Stimulated activated CD8-positive, alpha-beta memory T cell treated with anti-CD3 and anti-CD28 coated beads, Interleukin-7, amount 100 ng/mL, for 24 hours (primary cell): Measurements from ENCODE around the gene POLR3G.

Source experiments
- DNase-seq: peaks from one replicate; pipeline ENCODE4 v3.0.0-alpha.2; 2020; ENCODE audit warnings: low read depth

Gene POLR3G

DNA sequence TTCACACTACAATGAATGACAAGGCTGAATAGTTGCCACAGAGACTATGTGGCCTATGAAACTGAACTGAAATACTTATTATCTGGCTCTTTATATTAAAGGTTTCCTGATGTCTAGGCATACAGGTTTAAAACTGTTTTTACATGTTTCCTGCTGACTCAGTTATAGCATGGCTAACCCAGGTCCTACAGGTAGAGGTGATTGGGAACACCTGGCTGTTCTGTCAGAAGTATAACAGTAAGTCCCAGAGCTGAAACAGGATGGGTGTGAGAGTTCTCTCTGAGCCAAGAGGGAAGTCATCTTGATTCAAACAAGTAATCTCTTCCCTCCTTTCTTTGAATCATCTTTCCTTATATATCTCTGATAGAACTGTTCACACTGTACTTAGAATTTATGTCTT, 79.0 kb downstream of the POLR3G start:
- no peak for DNase-seq

DNA sequence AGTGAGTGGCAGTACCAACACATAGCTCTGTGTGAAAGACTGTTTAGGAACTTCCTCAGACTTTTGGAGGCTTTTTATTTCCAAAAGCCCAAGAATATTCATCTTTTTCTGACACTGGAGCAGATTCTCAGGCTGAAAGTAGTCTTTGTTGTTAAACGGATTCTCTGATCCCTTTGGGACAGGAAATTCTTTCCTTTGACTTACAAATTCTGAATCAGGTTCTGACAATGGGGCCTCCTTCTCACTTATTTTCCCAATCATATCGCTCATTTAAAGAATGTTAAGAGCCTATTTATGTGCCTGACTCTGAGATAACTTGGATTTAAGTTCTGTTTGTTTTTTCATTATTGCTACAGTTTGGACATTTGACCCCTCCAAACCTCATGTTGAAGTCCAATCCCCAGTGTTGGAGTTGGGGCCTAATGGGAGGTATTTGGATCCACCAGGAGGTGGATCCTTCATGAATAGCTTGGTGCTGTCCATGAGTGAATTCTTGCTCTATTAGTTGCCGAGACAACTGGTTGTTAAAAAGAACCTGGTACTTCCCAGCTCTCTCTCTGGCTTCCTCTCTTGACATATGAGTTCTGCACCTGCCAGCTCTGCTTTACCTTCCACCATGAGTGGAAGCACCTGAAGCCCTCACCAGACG, 79.8 kb downstream of the POLR3G start:
- DNase-seq: no peak

DNA sequence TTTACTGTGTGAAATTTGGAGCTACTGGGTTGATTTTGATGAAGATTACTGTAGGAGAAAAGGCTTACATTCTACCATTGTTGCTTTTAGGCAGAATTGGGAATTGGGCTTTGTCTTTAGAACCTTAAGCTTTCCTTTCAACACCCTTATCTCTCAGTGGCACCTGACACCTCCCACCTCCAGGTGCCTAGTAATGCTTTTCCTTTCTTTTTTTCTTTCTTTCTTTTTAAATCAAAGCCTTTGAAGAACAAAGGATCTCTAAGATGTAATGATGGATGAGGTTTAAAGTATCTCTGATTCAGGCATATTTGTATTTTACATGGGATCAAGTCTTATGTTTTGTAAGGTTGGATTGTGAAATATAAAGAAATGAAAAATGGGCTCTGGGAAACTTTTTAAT, 81.0 kb downstream of the POLR3G start:
- DNase-seq: no peak

DNA sequence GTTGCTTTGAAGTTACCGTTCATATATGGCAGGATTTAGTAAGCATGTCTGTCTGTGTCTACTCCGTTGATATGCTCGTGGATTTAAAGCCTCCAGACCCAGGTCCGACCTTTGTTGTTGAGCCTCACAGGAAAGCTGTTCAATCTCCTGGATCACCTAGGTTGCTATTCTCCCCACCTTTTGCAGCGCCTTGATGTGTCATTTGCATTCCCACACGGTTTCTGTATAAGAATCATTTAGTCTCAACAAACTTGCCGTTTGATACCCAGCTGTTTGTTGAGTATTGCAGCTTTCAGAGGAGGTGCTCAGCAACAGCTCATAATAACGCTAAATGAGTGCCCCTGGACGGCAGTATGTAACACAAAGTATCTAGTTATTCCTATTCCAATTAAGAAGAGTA, 82.7 kb downstream of the POLR3G start:
- no peak for DNase-seq

DNA sequence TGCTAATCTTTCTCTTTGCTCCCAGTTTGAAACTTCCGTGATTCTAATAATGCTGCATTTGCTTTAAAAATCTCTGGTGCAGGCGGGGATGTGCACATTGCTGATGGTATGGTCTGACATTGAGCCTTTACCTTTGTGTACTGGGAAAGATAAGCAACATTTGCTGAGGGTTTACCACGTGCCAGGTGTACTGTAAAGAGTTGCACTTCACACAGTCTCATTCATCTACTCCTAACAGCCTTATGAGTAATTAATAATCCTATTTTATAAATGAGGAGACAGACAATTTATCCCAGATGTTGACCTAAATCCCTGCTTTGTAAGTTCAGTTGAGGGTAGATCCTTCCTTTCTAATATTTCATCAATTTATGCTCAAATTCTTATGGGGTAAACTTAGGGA, 83.2 kb downstream of the POLR3G start:
- no peak for DNase-seq

DNA sequence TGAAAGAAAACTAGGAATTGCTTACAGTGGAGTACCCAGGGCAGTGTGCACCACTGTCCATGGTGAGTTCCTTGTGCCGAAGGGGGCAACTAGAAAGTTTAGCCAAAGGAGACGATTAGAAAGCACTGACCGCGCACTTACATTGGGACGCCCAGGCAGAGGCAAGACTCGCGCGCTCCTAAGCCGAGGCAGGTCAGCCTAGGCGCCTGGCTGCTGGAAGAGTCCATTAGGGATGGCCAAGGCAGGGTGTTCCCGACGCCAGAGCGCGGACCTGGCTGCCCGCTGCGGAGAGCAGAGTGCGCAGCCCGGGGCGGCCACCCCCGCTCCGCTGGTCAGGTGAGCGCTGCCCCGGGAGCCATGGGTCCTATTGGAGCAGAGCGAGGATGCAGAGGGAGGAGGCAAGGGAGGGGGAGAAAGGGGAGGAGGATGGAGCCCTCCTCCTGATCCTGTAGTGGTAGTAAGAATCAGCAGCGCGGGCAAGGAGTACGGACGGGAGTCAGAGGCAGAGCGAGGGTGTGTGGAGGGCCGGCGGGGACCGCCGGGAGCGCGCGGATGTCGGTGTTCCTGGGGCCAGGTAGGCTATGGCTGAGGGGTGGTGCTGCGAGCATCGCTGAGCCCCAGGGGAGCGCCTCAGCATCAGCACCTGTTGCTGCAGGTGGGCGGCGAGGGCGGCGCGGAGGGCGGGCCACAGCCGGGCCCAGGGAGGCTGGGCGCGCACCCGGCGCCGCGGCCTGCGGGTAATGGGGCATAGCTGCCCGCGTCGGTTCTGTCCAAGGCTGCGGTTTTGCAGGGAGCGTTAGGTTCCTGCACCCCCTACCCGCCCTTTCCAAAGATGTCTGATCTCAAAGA, 83.9 kb downstream of the POLR3G start, which contains the start of gene ADGRV1:
Gene ADGRV1 (plus strand): TSS at position 454 of the 849 bp plus-strand sequence. CDS start 99 bp downstream, at position 553.
- no peak for DNase-seq

DNA sequence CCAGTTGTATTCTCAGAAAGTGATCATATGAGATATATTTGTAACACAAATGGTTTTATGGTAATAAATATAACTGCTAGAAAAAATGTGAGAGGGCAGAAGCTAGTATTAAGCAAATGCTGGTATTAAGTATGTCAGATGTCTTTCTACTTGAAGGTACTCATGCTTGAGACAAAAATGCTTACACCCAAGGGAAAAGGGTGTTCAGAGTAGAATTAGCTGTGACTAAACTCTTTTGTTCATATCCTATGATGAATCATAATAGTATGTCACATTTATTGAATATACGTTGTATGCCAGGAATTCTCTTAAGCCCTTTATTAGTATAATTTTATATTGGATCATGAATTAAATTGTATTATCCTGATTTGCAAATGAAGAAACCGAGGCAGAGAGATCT, 86.1 kb downstream of the POLR3G start:
- DNase-seq: no peak

DNA sequence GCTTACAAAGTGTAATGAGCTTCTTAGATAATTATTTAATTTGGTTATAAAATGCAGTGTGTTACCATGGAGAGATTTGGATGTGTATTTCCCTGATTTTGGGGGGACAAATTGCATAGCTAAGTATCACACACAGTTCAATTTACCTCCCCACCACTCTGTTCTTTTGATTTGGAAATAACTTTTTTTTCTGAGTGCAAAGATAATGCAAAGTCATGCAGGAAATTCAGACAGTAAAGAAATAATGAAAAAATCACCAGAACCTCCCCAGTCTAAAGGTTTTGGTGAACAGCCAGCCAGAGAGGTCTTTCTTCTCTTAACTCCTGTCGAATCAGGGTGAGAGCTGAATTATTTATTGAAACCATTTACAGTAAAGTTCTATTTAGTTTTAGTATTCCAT, 87.1 kb downstream of the POLR3G start:
- no peak for DNase-seq

DNA sequence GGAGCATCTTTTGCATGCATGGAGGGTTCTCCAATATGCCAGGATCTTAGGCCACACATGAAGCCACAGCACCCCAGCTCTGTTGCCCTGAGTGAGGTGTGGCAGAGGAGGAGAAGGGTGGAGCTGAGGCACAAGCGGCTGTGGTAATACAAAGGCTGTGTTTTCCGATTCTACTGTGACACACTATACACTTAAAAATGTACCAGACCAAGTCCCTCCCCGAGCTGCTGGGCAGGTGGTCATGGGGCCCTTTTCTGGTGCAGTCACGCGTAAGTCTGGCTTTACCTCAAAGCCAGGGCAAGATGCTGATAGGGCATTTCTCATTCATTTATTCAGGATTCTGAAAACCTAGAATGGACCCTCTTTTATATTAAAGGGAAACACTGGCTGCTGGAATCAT, 87.7 kb downstream of the POLR3G start:
- no peak for DNase-seq

DNA sequence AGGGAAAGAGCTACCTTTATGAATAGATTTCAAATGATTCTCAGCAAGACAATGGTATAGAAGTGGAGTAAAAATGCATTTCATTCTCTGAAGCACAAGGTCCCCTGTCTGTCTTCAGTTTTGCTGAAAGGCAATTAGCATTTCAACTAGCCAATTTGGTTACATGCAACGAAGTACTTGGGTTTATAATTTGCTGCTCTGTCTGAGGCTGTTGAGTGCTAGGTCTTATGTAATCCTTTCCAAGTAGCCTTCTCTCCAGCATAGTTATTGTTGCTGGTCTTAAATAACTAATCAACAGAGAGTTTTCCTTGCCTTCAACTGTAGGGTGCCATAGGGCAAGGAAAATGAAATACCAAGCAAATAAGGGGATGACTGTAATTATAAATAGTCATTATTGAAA, 88.4 kb downstream of the POLR3G start:
- DNase-seq: no peak
